Esophagus (tissue), 2 donors: ENCODE data around the gene BCKDHA. TPM values are rescaled to one million over a fixed set of nuclear protein-coding genes. Genes with fewer than 3 reads are reported as not detected.
A peak's percentile ranks its signal among the peaks of the same experiment; 100 is the strongest.

Source experiments
- H3K27ac ChIP-seq, 2 donors: one replicate each; pipeline ENCODE4 v1.5.1; 2013; ENCODE audit warnings: low read depth in 2 of 2, mild to moderate bottlenecking in 2 of 2, inconsistent platforms in 1 of 2, low read length in 1 of 2, moderate library complexity in 1 of 2
- H3K27me3 ChIP-seq, 2 donors: one replicate each; pipeline ENCODE4 v1.6.1; 2013; ENCODE audit warnings: low read length in 2 of 2, control low read depth in 1 of 2, mild to moderate bottlenecking in 1 of 2; ENCODE audit not compliant: insufficient read depth in 2 of 2, control insufficient read depth in 1 of 2
- H3K36me3 ChIP-seq, 2 donors: one replicate each; pipeline ENCODE4 v1.6.1; 2013; ENCODE audit warnings: low read length in 1 of 2; ENCODE audit not compliant: control insufficient read depth in 2 of 2, insufficient read depth in 2 of 2
- H3K4me1 ChIP-seq, 2 donors: one replicate each; pipeline ENCODE4 v1.6.1; 2013; ENCODE audit warnings: low read length in 1 of 2; ENCODE audit not compliant: control insufficient read depth in 2 of 2, insufficient read depth in 2 of 2
- H3K4me3 ChIP-seq, 2 donors: one replicate each; pipeline ENCODE4 v1.5.1; 2013; ENCODE audit warnings: low read length in 2 of 2, mild to moderate bottlenecking in 2 of 2, low read depth in 1 of 2, moderate library complexity in 1 of 2
- H3K9me3 ChIP-seq, 2 donors: one replicate each; pipeline ENCODE4 v1.6.1; 2013; ENCODE audit warnings: mild to moderate bottlenecking in 2 of 2, low read depth in 1 of 2, low read length in 1 of 2, moderate library complexity in 1 of 2; ENCODE audit not compliant: control insufficient read depth in 2 of 2, insufficient read depth in 1 of 2
- WGBS, 2 donors: extraction: QIAGEN DNeasy Blood & Tissue Kit; methylation state at CpG; one replicate each; pipeline ENCODE4 v1.1.7; 2013; 5-methylcytosine and 5-hydroxymethylcytosine counted together
- polyA plus RNA-seq, 2 donors: library from polyadenylated mRNA; stranded (reverse); fragments of 200-250 nt; gene quantifications; one replicate each; pipeline ENCODE4 v1.2.3, GENCODE V29; 2013
- donor health status: healthy with polysubstance abuse.
- donor health status: Bipolar disorder and iron deficiency.

Gene BCKDHA
- polyA plus RNA-seq, 2 donors: 37.0 to 61.8 TPM

DNA sequence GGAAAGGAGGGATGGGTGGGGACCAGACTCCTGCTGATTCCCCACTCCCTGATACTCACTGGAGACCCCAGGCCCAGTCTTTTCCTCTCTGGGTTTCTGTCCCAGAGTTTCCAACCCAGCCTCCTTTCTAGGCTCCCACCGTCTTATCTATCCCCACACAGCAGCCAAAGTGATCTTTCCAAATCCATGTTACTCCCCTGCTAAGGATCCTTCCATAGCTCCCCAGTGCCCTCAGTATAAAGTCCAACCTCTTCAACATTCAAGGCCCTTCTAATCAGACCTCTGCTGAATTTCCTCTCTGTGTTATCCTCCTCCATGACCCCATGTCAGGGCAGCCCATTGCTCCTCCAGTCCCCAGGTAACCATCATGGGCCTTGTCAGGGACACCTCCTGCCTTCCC lies 42.6 kb upstream of the BCKDHA start:
- 94 to 100% methylated on average over 1 of the region's 1 CpG for WGBS, 2 donors
- H3K27ac ChIP-seq: no peak overlapping the region
- no peaks in the 10 kb centered on the region for H3K36me3 ChIP-seq
- no peaks in the 10 kb centered on the region for H3K9me3 ChIP-seq
- H3K4me1 ChIP-seq: peaks cover 5 to 8% of the 10 kb centered on the region in 2 donors
- no peak overlapping the region for H3K4me3 ChIP-seq
- no peaks in the 10 kb centered on the region for H3K27me3 ChIP-seq

DNA sequence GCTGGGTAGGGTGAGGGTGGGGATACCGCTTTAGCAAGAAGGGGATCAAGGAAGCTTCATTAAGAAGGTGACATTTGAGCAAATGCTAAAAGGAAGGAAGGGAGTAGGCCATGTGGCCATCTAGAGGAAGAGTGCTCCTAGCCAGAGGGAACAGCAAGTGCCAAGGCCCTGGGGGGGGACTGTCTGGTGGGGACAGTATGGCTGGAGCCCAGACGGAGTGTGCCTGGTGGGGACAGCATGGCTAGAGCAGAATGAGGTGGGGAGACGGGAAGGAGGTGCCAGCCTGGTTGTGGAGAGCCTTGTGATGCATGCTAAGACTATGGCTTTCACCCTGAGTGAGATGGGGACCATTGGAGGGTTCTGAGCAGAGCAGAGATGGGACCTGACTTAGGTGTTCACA lies 41.8 kb upstream of the BCKDHA start:
- no peaks in the 10 kb centered on the region for H3K27me3 ChIP-seq
- 73 to 82% methylated on average over 3 of the region's 3 CpGs for WGBS, 2 donors
- H3K36me3 ChIP-seq: no peaks in the 10 kb centered on the region
- no peaks in the 10 kb centered on the region for H3K9me3 ChIP-seq
- no peak overlapping the region for H3K27ac ChIP-seq
- H3K4me1 ChIP-seq: peaks cover 3 to 7% of the 10 kb centered on the region in 2 donors
- H3K4me3 ChIP-seq: no peak overlapping the region

DNA sequence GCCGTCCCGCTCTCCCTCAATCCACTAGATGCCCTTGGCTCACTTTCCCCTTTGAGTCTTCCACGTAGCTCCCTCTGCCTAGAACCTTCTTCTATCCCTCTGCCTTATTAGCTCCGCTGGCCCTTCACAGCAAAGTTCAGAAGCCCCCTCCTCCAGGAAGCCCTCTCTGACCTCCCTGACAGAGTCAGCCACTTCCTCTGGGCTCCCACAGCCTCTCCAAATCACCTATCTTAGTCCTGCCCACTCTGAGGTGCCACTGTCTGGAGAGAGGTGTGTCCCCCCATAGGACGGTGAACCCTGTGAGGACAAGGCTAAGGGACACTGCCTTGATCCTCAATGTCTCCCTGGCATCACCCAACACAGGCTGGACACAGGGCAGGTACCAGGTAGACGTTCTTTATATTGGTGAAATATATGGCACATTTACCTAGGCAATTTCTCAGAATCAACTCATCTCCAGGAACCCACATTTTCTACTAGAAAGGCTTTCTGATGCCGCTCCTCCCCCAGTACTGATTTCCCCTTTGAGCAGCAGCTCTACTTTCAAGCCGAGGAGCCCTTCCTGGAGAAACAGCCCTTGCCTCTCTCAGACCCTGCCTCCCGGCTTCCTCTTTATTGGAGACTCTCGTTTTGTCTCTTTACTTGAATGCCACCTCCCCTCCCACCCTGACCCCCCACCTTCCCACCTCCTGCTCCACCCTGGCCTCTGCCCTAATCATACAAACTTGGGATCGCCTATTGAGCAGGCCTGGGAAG lies 40.5 kb upstream of the BCKDHA start:
- Histone ChIP-seq H3K27ac (peak overlapping the region in 1 of 2 donors; percentile 5), H3K4me1 (peaks cover 0 to 4% of the 10 kb centered on the region in 2 donors), H3K27me3 (no peaks in the 10 kb centered on the region), H3K36me3 (no peaks in the 10 kb centered on the region), H3K4me3 (no peak overlapping the region), H3K9me3 (no peaks in the 10 kb centered on the region)
- WGBS, 2 donors: 78 to 79% methylated on average over 11 of the region's 11 CpGs

DNA sequence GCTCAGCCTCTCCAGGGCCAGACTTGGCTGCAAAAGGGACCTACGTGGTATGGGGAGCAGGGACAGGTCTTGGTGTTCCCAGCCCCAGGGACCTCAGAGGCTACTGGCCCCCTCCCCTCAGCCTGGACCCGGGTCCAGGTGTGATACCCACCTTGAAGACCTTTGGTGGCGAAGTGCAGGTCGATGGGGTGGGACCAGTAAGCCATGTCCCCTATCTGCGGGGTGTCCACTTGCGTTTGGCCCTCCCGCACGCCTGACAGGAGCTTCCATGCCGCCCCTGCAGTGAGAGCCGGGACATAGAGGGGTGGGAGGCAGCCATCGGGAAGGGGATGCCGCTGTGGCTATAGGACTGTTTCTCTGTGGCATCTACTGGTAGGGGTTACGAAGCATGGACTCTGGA lies 39.9 kb upstream of the BCKDHA start:
- 94 to 96% methylated on average over 13 of the region's 13 CpGs for WGBS, 2 donors
- peaks cover 0 to 3% of the 10 kb centered on the region in 2 donors for H3K4me1 ChIP-seq
- H3K36me3 ChIP-seq: no peaks in the 10 kb centered on the region
- no peaks in the 10 kb centered on the region for H3K9me3 ChIP-seq
- H3K27ac ChIP-seq: no peak overlapping the region
- no peaks in the 10 kb centered on the region for H3K27me3 ChIP-seq
- H3K4me3 ChIP-seq: no peak overlapping the region

DNA sequence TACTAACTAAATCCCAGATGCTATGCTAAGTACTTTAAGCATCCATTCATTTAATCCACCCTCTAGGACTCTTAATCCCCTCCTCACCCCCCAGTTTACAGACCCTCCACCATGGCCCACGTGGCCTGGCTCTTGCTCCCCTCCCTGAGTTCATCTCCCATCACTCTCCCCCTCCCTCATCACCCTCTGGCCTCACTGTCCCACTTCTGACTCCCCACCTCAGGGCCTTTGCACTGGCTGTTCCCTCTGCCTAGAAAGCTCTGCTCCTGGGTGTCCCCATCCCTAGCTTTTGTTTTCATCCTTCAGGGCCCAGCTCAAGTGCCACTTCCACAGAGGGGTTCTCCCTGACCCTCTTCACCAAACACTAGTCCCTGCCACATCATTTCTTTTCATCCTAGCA lies 37.9 kb upstream of the BCKDHA start:
- Histone ChIP-seq H3K27ac (no peak overlapping the region), H3K9me3 (no peaks in the 10 kb centered on the region), H3K36me3 (no peaks in the 10 kb centered on the region), H3K4me1 (peaks cover 0 to 5% of the 10 kb centered on the region in 2 donors), H3K27me3 (no peaks in the 10 kb centered on the region), H3K4me3 (no peak overlapping the region)
- WGBS, 2 donors: 83 to 96% methylated on average over 1 of the region's 1 CpG

DNA sequence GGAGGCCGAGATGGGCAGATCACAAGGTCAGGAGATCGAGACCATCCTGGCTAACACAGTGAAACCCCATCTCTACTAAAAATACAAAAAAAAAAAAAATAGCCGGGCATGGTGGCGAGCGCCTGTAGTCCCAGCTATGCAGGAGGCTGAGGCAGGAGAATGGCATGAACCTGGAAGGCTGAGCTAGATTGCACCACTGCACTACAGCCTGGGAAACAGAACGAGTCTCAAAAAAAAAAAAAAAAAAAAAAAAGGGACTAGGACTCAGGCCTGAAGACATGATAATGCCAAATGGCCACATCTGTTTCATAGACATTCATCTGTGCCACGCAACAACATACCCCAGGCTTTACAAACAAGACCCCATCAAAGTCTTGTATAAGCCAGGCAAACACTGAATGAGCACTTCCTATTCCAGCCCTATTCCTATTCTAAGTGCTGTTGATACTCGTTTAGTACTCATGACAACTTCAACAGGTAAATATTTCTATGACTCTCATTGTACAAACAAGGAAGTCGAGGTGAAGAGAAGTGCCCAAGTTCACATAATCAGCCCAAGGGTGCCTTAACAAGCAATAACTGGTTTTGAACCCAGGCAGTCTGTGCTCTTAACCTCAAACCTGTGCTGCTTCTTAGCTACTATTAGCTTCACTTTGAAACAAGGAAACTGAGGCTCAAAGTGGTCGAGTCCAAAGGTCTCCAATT lies 35.3 kb upstream of the BCKDHA start:
- WGBS, 2 donors: 77 to 79% methylated on average over 10 of the region's 10 CpGs
- Histone ChIP-seq H3K9me3 (no peaks in the 10 kb centered on the region), H3K4me1 (peaks cover 0 to 6% of the 10 kb centered on the region in 2 donors), H3K36me3 (no peaks in the 10 kb centered on the region), H3K27me3 (no peaks in the 10 kb centered on the region), H3K27ac (peak overlapping the region; percentile 79 to 100), H3K4me3 (no peak overlapping the region)

DNA sequence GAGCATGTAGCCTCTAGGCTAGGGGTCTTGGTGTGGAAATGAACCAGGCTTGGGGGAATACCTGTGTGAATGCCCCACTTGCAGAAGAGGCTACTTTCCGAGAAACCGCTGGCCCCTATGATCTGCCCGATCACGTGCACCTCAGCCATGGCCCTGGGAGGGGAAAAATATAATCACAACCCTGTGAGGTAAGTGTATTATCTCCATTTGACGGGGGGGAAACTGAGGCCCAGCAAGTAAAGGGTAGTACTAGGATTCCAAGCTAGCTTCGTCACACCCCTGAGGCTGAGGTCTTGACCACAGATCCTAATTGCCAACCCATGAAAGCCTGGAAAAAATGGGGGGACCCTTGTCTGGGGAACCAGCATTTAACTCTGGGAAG lies 34.3 kb upstream of the BCKDHA start:
- H3K4me1 ChIP-seq: peaks cover 0 to 6% of the 10 kb centered on the region in 2 donors
- H3K27ac ChIP-seq: peak overlapping the region; percentile 79 to 100
- no peaks in the 10 kb centered on the region for H3K27me3 ChIP-seq
- 43 to 49% methylated on average over 6 of the region's 6 CpGs for WGBS, 2 donors
- H3K4me3 ChIP-seq: peak overlapping the region; percentile 69 to 76
- no peaks in the 10 kb centered on the region for H3K36me3 ChIP-seq
- H3K9me3 ChIP-seq: no peaks in the 10 kb centered on the region

DNA sequence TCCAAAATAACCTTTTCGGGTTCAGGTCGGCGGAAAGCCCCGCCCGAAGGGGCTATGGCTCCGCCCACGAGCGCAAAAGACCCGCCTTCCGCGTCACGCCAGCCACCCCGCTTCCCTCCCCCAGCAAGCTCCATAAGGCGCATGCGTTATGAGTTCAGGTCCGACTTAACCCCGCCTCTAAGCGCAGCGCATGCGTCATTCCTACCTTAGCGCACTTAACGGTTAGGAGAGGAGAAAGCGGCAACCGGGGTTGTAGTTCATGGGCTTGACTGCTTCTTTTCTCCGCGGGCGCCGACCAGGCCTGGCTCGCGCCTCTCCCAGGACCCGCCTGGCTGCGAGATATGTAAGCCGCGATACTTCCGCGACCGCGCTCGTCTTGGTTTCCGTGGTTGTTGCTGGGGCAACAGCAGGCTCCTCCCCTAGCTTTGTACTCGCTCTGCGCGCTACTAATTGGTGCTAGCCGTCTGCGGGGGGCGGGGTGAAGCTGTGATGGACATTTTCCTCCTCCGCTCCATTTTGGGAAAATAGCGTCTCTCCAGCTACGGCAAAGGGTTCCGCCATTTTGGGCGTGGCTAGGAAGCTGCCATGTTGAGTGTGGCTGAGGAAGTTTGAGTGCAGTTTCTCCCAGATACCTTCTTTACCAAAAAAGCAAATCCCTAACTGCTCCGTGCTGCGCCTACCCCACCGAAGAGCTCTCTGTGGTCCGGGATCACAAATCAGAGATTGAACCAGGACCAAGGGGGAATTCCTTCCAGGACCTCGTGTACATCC lies 33.7 kb upstream of the BCKDHA start, which contains the start of gene B9D2:
TSS of gene B9D2 (minus strand) at position 397 of the 771 bp plus-strand sequence. CDS start 630 bp downstream, outside the sequence.
- WGBS, 2 donors: 0 to 1% methylated on average over 54 to 56 of the region's 56 CpGs
- Histone ChIP-seq H3K4me1 (peaks cover 0 to 6% of the 10 kb centered on the region in 2 donors), H3K9me3 (no peaks in the 10 kb centered on the region)

DNA sequence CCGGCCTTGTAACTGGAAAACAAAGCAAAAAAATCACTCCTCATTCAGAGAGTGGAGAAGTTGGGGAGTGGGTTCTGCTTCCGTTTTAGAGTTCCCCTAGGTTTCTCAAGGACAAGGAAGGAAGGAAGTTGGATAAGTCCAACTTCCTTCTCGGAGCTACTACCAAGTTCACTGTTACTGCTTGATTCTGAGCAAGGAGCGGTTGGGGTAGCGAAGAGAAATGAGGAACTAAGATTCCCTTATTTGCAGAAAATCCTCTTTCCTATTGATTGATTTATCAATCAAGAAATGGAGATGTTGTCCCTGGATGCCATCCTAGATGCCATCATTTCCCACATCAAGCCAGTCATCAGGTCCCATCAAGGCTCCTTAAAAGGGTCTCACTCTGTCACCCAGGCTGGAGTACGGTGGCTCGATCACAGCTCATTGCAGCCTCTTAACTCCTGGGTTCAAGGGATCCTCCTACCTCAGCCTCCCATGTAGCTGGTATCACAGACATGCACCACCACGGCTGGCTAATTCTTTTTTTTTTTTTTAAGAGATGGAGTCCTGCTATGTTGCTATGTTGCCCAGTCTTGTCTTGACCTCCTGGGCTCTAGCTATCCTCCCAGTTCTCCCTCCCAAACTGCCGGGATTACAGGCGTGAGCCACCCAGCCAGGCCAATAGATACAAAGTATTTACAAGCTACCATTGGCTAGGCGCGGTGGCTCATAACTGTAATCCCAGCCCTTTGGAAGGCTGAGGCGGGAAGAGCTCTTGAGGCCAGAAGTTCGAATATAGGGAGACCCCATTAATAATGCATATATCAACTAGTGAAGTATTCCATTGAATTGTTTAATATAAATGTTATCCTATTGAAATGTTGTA lies 32.9 kb upstream of the BCKDHA start:
- 77 to 78% methylated on average over 14 of the region's 14 CpGs for WGBS, 2 donors
- Histone ChIP-seq H3K4me1 (peaks cover 0 to 6% of the 10 kb centered on the region in 2 donors), H3K27ac (peak overlapping the region; percentile 95 to 100), H3K4me3 (peak overlapping the region; percentile 69 to 76), H3K9me3 (no peaks in the 10 kb centered on the region), H3K36me3 (no peaks in the 10 kb centered on the region), H3K27me3 (no peaks in the 10 kb centered on the region)

More for the DNA sequence above, 33.7 kb upstream of the BCKDHA start, which contains the start of gene B9D2:
- no peaks in the 10 kb centered on the region for H3K27me3 ChIP-seq
- H3K4me3 ChIP-seq: peak within 1 kb of the TSS; percentile 69 to 76
- peak within 1 kb of the TSS; percentile 95 to 100 for H3K27ac ChIP-seq
- H3K36me3 ChIP-seq: no peaks in the 10 kb centered on the region
